Neutrophil (primary cell): ENCODE data around the gene VPS18.

Experiments used
- H3K27ac ChIP-seq: fragments of 200-600 bp; sonication (generic); 2 replicates; pipeline ENCODE4 v1.5.1; 2016; ENCODE audit warnings: mild to moderate bottlenecking, moderate library complexity
- H3K27me3 ChIP-seq: fragments of 200-600 bp; sonication (generic); 2 replicates; pipeline ENCODE4 v1.6.0; 2016; ENCODE audit warnings: mild to moderate bottlenecking
- H3K36me3 ChIP-seq: fragments of 200-600 bp; sonication (generic); 2 replicates; pipeline ENCODE4 v1.5.1; 2017
- H3K4me1 ChIP-seq, 2 experiments: fragments of 200-600 bp in 1 of 2; sonication (generic) in 1 of 2; 1 replicate in 1 of 2; 2 replicates in 1 of 2; pipeline versions ENCODE4 v1.5.1 to v1.6.1; 2013 to 2016; ENCODE audit warnings: low read depth in 1 of 2, low read length in 1 of 2, mild to moderate bottlenecking in 1 of 2, moderate library complexity in 1 of 2; ENCODE audit not compliant: control insufficient read depth in 1 of 2, insufficient read depth in 1 of 2
- H3K4me3 ChIP-seq, 2 experiments: fragments of 200-600 bp in 1 of 2; sonication (generic) in 1 of 2; 1 replicate in 1 of 2; 2 replicates in 1 of 2; pipeline ENCODE4 v1.5.1; 2013 to 2016; ENCODE audit warnings: low read depth in 1 of 2, low read length in 1 of 2, mild to moderate bottlenecking in 1 of 2, moderate library complexity in 1 of 2
- H3K9me3 ChIP-seq: fragments of 200-600 bp; sonication (generic); 2 replicates; pipeline ENCODE4 v1.5.1; 2016
- TF ChIP-seq, protein P1 (sequence below): fragments of 200-600 bp; sonication (generic); IDR thresholded peaks from 2 replicates; pipeline ENCODE4 v1.5.1; 2016; ENCODE audit warnings: antibody characterized with exemption

The VPS18 gene

DNA sequence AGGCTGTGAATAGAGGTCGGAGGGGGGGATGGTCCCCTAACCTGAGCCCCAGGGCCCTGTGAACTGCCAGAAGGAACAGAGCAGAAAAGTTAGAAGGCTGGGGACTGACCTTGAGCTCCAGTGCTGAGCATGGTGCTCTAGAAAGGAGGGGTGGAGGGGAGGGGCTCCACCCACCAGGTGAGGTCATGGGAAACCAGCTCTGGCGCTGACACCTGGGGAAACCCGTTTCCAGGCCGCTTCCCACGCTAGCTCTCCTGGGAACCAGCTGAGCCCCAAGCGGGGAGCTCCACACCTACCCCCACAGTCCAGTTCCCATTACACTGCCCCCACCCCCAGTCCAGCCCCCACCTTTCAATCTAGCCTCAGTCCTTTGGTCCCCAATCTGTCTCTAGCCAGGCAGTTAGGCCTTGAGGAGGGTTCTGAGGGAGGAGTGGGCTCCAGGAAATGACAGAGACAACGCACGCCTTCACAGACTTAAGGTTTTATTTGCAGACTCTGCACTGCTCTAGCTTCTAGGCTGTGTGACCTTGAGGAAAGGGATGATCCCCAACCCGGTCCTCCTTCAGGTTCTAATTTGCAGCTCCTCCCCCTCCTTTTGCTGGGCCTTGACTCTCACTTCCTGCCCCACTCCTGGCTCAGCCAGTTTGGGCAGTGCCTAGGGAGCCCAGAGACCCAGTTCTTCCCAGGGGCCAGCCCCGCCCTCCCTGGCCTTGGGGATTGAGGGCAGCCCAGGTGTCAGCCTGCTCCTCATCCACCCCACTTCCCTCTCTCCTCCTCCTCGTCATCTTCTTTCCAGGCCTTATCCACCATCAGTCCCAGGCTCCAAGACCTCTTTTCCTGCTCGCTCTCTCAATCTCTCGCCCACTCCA, 22.3 kb upstream of the VPS18 start:
- Histone ChIP-seq H3K9me3 (no peaks in the 10 kb centered on the region), H3K27me3 (peaks cover 50% of the 10 kb centered on the region), H3K36me3 (no peaks in the 10 kb centered on the region), H3K4me1 (peaks cover 13 to 14% of the 10 kb centered on the region in 2 experiments), H3K27ac (no peak overlapping the region), H3K4me3 (no peak overlapping the region)
- TF ChIP-seq, protein P1, sequence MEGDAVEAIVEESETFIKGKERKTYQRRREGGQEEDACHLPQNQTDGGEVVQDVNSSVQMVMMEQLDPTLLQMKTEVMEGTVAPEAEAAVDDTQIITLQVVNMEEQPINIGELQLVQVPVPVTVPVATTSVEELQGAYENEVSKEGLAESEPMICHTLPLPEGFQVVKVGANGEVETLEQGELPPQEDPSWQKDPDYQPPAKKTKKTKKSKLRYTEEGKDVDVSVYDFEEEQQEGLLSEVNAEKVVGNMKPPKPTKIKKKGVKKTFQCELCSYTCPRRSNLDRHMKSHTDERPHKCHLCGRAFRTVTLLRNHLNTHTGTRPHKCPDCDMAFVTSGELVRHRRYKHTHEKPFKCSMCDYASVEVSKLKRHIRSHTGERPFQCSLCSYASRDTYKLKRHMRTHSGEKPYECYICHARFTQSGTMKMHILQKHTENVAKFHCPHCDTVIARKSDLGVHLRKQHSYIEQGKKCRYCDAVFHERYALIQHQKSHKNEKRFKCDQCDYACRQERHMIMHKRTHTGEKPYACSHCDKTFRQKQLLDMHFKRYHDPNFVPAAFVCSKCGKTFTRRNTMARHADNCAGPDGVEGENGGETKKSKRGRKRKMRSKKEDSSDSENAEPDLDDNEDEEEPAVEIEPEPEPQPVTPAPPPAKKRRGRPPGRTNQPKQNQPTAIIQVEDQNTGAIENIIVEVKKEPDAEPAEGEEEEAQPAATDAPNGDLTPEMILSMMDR, result no peak

DNA sequence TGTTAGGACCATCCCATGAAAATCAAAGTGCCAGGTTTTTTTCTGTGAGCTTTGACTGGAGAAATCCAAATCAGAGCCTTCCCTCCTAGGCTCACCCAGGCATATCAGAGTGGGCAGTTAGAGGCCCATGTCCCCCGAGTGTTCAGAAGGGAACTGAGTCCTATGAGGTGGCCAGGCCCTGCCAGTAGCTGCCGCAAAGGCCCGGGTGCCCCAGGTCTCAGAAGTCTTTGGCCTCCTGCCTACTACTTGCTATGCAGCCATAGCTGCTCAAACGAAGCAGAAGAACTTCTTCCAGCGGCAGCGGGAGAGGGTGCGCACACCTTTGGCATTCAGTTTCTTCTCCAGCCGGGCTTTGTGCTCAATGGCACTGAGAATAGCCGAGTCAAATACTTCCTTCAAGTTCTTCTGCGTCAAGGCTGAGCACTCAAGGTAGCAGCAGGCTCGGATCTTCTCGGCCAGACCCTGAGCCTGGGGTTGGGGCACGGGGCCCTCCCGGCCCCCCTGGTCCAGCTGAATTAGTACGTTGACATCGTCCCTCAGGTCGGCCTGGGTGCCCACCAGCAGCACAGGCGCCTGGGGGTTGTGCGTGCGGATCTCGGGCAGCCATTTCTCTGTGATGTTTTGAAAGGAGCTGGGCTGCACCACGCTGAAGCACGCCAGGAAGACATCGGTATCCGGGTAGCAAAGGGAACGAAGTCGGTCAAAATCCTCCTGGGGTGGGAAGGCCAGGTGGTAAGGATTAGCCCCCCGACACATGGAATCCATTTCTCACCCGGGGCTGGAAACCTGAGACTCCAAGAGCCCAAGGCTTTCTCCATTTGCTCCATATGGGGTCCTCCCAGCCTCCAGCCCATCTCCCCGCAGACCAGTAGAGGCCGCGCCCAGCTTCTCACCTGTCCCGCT, 21.2 kb upstream of the VPS18 start:
- Histone ChIP-seq H3K4me1 (peaks cover 13 to 14% of the 10 kb centered on the region in 2 experiments), H3K27ac (no peak overlapping the region), H3K27me3 (peaks cover 50% of the 10 kb centered on the region), H3K4me3 (peak overlapping the region; percentile 52 to 64), H3K9me3 (no peaks in the 10 kb centered on the region), H3K36me3 (no peaks in the 10 kb centered on the region)
- TF ChIP-seq, protein P1, result no peak

DNA sequence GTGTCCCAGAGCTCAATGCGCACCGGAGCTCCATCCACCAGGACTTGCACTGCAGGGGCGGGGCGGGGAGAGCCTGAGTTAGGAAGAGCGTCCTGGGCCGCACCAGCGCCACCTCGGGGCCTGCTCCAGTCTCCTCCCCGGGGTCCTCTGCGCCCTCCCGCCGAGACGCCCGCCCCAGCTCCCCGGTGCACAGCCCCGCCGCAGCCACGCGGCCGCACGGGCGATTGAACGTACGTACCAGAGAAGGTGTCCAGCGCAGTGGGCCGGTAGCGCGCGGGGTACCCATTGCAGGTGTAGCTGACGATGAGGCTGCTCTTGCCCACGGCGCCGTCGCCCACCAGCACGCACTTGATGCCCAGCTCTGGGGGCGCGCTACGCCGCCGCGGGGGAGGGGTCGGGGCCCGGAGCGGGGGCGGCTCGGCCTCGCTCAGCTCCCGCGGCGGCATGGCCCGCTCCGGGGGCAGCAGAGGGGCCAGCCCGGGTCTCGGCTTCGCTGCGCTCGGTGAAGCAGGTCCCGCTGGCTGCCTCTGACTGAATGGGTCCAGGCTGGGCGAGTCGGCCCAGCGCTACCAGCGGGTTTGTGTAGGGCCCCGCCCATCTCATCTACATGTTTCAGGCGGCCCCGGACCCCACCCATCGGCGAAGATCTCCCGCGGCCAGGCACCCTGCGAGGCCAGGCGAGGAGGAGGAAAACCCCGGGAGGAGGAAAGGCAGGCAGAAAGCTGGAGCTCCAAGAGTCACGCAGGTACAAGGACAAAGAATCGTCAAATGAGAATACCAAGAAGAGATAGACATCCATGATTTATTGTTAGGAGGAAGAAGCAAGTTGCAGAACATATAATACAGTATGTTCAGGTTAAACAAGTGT, 20.3 kb upstream of the VPS18 start, which contains the start of gene RHOV:
TSS of gene RHOV (minus strand) at position 541 of the 868 bp plus-strand sequence. CDS start at position 446, 95 bp downstream.
- TF ChIP-seq, protein P1, result no peak
- peaks cover 50% of the 10 kb centered on the region for H3K27me3 ChIP-seq

DNA sequence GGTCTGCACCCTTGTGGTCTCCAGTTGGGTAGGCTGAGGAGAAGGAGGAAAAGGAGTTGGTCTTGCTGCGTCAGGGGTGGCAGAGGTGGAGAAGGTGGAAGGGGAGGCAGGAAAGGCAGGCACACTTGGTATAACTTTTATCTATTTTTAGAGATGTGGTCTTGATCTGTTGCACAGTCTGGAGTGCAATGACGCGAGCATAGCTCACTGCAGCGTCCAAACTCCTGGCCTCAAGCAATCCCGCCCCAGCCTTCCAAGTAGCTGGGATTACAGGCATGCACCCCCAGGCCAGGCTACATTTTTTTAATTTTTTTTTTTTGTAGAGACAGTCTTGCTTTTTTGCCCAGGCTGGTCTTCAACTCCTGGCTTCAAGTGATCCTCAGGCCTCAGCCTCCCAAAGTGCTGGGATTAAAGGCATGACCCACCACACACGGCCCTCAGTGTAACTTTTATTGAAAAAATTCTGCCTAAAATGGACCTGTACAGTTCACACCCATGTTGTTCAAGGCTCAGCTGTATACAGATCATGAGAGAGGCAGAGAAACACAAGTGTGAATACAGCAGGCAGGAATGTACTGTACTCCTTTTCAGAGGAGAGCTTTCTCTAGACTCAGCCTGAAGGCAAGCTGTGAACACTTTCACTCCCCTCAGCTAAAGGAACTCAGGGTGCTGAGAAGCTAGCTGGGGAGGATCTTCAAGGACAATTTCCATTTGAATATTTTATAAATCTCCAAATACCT, 18.1 kb upstream of the VPS18 start:
- Histone ChIP-seq H3K4me1 (peaks cover 13 to 14% of the 10 kb centered on the region in 2 experiments), H3K9me3 (no peaks in the 10 kb centered on the region), H3K4me3 (no peak overlapping the region), H3K27ac (no peak overlapping the region), H3K36me3 (no peaks in the 10 kb centered on the region), H3K27me3 (peaks cover 44% of the 10 kb centered on the region)
- TF ChIP-seq, protein P1, result no peak

More for the DNA sequence above, 20.3 kb upstream of the VPS18 start, which contains the start of gene RHOV:
- Histone ChIP-seq H3K9me3 (no peaks in the 10 kb centered on the region), H3K4me1 (peaks cover 13 to 14% of the 10 kb centered on the region in 2 experiments), H3K27ac (no peak within 1 kb of the TSS), H3K36me3 (no peaks in the 10 kb centered on the region), H3K4me3 (peak within 1 kb of the TSS; percentile 52 to 64)
